NCI-H128 (cell line): ENCODE measurements around the gene LIFR.
"Not testable (repeated sequence)": the region's sequence is repeated elsewhere in the genome, so short reads cannot be mapped to it uniquely, and the experiment has no call there.

ENCODE experiments used
- DNase-seq: peaks from one replicate; lab custom pipeline; 2025; ENCODE audit not compliant: unreplicated experiment; lab: John Stamatoyannopoulos, UW

LIFR gene, protein sequence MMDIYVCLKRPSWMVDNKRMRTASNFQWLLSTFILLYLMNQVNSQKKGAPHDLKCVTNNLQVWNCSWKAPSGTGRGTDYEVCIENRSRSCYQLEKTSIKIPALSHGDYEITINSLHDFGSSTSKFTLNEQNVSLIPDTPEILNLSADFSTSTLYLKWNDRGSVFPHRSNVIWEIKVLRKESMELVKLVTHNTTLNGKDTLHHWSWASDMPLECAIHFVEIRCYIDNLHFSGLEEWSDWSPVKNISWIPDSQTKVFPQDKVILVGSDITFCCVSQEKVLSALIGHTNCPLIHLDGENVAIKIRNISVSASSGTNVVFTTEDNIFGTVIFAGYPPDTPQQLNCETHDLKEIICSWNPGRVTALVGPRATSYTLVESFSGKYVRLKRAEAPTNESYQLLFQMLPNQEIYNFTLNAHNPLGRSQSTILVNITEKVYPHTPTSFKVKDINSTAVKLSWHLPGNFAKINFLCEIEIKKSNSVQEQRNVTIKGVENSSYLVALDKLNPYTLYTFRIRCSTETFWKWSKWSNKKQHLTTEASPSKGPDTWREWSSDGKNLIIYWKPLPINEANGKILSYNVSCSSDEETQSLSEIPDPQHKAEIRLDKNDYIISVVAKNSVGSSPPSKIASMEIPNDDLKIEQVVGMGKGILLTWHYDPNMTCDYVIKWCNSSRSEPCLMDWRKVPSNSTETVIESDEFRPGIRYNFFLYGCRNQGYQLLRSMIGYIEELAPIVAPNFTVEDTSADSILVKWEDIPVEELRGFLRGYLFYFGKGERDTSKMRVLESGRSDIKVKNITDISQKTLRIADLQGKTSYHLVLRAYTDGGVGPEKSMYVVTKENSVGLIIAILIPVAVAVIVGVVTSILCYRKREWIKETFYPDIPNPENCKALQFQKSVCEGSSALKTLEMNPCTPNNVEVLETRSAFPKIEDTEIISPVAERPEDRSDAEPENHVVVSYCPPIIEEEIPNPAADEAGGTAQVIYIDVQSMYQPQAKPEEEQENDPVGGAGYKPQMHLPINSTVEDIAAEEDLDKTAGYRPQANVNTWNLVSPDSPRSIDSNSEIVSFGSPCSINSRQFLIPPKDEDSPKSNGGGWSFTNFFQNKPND

DNA sequence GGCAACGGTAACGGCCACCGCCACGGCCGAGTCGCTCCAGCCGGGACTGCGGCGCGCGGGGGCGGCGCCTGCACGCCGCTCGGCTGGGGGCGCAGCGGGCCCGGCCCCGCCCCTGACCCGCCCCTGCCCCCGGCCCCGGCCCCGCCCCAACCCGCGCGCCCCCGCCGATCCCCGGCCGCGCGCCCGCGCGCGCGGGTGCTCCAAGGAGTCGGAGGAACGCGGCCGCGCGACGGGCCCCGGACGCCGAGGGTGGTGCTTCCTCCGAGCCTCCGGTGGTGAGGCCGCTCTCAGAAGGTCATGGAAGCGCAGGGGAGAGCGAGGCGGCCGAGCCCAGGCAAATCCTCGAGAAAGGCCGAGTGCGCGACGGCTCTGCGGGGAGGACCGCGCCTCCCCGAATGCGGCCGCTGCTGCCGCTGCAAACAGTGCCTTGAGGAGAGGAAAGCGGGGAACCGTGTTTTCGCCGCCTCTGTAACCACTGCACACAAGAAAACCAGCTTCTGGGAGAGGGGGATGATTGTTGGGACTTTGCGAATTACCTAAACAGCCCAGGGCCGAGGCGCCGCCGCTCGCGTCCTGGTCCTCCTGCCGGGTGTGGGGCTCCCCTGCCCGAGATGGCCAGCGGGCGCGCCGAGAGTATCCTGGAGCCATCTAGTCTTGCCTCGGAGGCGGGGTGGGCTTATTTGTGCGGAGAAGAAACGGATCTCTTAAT is at the start of gene LIFR:
TSS of gene LIFR (minus strand) at position 48 of the 709 bp plus-strand sequence. CDS start 25,999 bp downstream, outside the sequence.
- DNase-seq, result peak; percentile 83

DNA sequence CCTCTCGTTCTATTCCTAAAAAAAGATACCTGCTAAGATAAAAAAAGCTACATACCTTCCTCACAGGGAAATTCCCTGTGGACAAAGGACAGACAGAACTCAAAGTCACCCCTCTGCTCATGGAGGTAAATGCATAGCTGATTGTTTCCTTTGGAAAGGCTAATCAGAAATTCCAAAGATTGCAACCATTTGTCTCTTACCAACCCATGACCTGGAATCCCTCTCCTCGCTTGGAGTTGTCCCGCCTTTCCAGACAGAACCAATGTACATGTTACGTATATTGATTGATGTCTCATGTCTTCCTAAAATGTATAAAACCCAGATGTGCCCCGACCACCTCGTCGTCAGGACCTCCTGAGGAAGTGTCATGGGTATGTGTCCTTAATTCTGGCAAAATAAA is 49.2 kb upstream of the LIFR start:
- no peak for DNase-seq

DNA sequence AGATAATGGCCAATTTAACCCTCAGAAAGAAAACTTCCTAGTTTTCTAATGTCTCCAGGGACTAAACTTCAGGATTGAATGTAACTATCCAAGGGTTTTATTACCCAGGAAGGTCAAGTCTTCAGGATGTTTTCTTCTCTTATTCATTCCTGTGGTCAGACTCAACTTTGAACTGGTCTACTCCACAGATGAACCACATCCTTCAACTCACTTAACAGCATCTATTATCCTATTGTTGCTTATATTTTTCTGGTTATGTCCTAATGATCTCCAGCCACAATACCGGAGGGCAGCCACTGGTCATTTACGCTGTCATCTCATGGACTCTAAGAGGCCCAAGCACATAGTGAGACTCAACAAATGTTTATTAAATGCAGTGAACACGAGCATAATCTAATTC is 47.2 kb upstream of the LIFR start:
- DNase-seq, result no peak

DNA sequence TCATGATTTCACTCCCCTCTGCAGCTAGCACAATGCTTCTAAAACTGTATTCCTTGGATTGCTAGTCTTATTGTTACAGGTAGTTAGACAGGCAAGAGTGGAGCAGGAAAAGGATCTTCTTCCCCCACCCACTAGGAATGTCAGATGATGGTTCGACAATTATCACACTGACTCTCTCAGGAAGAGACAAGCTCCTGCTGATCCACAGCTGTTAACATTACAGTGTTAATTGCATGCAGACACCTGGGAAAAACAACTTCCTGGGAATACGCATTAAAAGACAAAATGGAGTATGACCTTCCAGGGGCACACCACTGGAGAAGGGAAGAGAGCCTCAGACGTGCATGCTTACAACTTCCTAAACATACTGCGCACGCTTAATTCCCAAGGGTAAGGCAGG is 46.2 kb upstream of the LIFR start:
- no peak for DNase-seq

DNA sequence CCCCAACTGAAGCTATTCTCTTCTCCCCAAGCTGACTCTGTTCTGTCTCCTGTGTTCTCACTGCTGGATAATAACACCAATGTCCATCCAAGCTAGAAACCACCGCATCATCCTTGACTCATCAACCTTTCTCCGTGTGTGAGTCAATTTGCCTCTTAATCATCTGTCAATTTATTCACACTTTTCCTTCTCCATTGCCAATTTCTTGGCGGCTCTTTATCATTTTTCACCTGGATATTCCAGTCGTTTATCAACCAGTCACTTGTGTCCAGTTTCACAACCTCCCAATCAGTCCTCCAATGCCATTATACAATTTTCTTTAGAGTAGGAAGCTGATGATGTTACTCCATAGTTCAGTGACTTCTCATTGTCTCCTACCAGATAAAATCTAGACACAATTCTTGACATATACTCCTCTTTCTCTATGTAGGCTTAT is 45.4 kb upstream of the LIFR start:
- no peak for DNase-seq

DNA sequence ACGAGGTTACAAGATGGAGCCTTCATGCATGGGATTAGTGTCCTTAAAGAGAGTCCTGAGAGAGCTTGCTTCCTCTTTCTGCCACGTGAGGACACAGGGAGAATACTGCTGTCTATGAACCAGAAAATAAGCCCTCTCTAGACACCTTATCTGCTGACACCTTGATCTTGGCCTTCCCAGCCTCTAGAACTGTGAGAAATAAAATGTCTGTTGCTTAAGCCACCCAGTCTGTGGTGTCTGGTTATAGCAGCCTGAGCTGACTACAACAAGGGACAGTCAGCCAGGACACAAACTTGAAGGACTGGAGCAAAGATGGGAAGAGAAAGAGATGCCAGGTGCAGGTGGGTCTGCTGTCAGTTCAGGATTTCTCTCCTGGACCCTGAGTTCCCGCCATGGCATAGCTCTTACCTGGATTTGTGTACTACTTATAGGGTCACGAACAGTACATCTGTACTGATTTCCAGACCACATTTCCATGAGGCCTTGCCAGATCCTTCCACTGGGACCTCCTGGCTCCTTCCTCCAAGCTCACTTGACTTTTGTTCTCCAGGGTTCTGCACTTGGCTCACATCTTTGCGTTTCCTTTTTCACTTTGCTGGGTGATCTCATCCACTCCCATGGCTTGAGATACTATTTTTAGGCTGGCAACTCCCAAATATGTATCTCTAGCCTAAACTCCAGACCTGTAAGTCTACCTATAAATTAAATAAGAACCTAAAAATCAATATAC is 44.9 kb upstream of the LIFR start:
- no peak for DNase-seq

GRCh38 chr5:38600329-38601045 is 44.0 kb upstream of the LIFR start:
- DNase-seq, result no peak

DNA sequence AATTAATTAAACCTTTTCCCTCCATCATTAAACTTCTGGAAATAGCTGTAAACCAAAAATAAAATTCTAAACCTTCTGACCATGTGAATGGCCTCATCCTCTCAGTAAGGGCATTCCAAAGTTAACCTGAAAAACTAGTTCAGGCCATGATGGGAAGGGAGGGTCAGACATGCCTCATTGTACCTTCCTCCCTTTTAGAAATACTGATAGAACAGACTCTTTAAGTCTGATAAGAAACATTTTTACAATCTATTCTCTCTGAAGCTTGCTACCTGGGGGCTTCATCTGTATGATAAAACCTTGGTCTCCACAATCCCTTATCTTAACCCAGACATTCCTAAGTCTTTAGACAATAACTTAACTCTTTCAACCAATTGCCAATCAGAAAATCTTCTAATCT is 43.3 kb upstream of the LIFR start:
- DNase-seq, result not testable (repeated sequence)

DNA sequence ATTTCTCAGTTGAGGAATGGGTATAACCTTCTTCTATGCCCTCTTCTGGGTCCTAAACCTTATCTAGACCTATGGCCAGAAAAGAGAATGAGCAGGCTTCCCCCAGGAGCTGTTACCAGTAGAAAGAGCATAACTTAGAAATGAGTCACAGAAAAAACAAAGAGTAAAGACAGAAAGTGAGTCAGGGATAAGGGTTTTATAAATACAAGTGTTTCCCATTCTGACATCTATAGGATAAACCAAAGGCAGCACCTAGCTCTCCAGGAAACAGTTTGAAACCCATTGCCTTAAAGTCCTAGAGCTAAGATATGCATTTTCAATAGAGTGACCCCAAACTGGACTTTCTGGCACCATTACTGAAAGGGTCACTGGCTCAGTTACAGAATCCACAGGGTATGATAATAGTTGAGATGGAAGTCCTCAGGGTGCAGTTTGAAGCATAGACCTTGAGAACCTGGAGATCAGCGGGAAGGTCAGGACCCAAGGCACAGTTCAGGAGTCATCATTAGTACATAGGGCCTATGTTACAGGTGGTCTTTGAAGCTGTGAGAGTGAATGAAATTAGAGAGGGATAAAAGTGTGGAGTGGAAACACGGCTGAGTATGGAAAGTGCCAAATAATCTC is 42.7 kb upstream of the LIFR start:
- DNase-seq, result no peak

- DNase-seq, result no peak
These were observed 42.0 kb upstream of the LIFR start for GRCh38 chr5:38598296-38598993.

DNA sequence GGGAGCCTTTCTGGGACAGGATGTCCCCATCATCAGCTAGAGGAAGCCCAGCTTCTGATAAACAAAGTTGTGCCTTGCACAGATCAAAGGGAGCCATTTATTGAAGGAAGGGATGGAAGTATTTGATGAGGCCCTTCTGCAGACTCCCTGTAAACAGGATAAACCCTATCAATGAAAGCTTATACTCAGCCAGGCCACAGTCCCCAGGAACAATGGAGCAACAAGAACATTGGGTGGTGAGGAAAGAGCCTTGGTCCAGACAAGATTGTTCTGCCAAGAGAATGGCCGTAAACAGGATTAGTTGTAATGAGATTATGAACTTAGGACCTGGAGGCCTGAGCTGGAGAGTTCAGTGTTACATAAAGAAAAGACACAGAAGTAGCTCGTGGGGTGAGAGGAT is 40.5 kb upstream of the LIFR start:
- no peak for DNase-seq

DNA sequence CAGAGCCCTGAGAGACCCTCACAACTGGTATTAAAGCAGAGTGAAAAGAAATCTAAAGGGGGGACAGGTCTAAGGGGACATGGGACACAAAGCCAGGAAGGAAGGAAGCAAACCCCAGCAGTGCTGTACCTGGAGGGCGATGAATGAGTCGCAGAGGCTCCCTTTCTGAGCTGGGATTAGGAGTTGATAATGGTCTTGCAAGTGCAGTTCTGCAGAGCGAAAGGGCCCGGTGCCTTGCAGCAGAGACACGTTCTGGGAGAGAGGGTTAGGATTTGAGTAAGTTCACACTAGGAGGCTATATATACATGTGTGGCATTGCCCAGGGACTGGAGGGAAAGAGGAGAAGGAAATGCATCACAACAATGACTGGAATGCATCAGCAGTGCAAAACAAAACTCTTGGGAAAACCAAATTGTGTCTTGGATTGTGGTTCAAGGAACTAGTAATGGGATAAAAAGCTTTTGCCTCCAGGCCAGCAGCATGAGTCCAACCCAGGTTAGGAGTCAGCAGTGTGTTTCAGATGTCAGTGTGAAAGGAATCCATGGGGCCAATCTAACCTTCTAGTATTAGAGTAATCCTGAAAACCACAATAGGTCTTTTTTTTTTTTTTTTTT is 38.8 kb upstream of the LIFR start:
- no peak for DNase-seq

- no peak for DNase-seq
These were observed 37.5 kb upstream of the LIFR start for GRCh38 chr5:38593959-38594358.

- no peak for DNase-seq
These were observed 35.0 kb upstream of the LIFR start for GRCh38 chr5:38591523-38591849.

DNA sequence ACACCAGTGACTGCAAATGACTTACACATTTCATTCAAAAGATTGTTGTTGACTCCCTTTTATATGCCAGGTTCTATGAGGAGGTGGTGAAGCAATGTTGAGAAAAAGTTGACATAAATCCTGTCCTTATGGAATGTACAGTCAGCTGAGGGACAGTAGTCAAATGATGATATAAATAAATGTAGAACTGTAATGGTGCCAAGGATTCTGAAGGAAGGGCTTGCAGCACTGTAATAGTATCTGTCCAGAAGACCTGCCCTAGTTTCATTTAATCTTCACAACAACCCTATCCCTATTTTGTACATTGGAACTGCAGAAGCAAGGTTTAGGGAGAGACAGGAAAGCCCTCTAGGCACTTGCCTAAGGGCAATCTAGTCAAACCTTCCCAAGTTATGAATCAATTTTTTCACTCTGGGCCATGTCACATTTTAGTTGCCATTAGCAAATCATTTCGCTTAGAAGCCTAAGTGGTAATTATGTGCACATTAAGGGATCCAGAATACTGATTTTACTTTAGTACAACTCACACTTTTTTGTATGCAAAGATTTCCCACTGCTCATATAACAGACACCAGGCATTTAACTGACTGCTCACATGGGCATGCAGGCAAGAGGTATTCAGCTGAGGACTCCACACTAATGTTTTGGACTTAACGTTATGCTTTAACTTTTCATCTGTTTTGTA is 34.5 kb upstream of the LIFR start:
- DNase-seq, result no peak

DNA sequence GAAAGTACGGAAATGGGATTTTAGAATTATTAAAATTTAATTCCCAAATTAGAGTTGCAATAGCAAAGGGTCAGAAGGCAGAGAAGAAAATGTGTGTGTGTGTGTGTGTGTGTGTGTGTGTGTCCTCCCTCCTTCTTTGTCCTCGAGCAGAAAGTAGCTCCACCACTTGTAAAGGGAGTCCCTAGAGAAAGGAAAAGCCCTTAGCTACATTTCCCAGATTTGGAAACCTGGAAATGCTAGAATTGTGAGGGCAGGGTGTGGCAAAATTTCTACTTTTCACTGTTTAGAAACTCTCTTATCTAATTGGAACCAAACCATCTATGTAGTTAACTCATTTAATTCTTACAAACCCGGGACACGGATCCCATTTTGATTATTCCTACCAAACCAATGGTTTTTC is 33.2 kb upstream of the LIFR start:
- no peak for DNase-seq

GRCh38 chr5:38585816-38586215 is 29.4 kb upstream of the LIFR start:
- DNase-seq, result no peak

DNA sequence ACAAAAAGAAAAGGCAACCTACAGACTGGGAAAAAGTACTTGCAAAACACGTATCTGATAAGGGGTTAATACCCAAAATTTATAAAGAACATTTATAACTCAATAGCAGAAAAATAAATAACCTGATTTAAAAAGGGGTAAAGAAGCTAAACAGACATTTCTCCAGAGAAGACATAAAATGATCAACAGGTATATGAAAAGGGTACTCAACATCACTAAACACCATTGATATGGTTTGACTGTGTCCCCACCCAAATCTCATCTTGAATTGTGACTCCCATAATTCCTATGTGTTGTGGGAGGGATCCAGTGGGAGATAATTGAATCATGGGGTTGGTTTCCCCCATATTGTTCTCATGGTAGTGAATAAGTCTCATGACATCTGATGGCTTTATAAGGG is 27.1 kb upstream of the LIFR start:
- no peak for DNase-seq
